ENCODE data around the gene TRIP12. TPM values are rescaled to one million over a fixed set of nuclear protein-coding genes. Genes with fewer than 3 reads are reported as not detected.

The TRIP12 gene
- total RNA-seq, 1 donor from 2014 or later, result 363 TPM

- H3K36me3 Mint-ChIP-seq (ENCODE audit: low read depth, unreplicated experiment), result peaks cover 10% of the 10 kb centered on the region
- H3K4me3 Mint-ChIP-seq (ENCODE audit: unreplicated experiment), result no peak overlapping the region
- DNase-seq (ENCODE audit: low spot score), result no peak
- peaks cover 9% of the 10 kb centered on the region for H3K4me1 Mint-ChIP-seq (ENCODE audit: unreplicated experiment)
- TF ChIP-seq CTCF (IDR thresholded peaks at IDR 0.05; ENCODE audit: unreplicated experiment), result no peak
- no peak overlapping the region for H3K27ac Mint-ChIP-seq (ENCODE audit: unreplicated experiment)
- no peaks in the 10 kb centered on the region for H3K27me3 Mint-ChIP-seq (ENCODE audit: unreplicated experiment)
- H3K9me3 Mint-ChIP-seq (ENCODE audit: unreplicated experiment), result no peaks in the 10 kb centered on the region
These were observed 50.7 kb downstream of the TRIP12 start for GRCh38 chr2:229870903-229871656.

- Mint-ChIP-seq H3K27me3 (ENCODE audit: unreplicated experiment) (no peaks in the 10 kb centered on the region), H3K27ac (ENCODE audit: unreplicated experiment) (peak overlapping the region; percentile 33), H3K9me3 (ENCODE audit: unreplicated experiment) (no peaks in the 10 kb centered on the region), H3K4me1 (ENCODE audit: unreplicated experiment) (peaks cover 7% of the 10 kb centered on the region), H3K36me3 (ENCODE audit: low read depth, unreplicated experiment) (peaks cover 10% of the 10 kb centered on the region), H3K4me3 (ENCODE audit: unreplicated experiment) (no peak overlapping the region)
- no peak for DNase-seq (ENCODE audit: low spot score)
- TF ChIP-seq CTCF (IDR thresholded peaks at IDR 0.05; ENCODE audit: unreplicated experiment), result no peak
These were observed 52.6 kb downstream of the TRIP12 start for GRCh38 chr2:229869226-229869625.

- Mint-ChIP-seq H3K36me3 (ENCODE audit: low read depth, unreplicated experiment) (peaks cover 10% of the 10 kb centered on the region), H3K9me3 (ENCODE audit: unreplicated experiment) (no peaks in the 10 kb centered on the region), H3K27me3 (ENCODE audit: unreplicated experiment) (no peaks in the 10 kb centered on the region), H3K4me1 (ENCODE audit: unreplicated experiment) (peaks cover 7% of the 10 kb centered on the region), H3K27ac (ENCODE audit: unreplicated experiment) (peak overlapping the region; percentile 33), H3K4me3 (ENCODE audit: unreplicated experiment) (no peak overlapping the region)
- DNase-seq (ENCODE audit: low spot score), result no peak
- TF ChIP-seq CTCF (IDR thresholded peaks at IDR 0.05; ENCODE audit: unreplicated experiment), result no peak
These were observed 53.0 kb downstream of the TRIP12 start for GRCh38 chr2:229868794-229869193.

GRCh38 chr2:229865033-229865432 lies 56.8 kb downstream of the TRIP12 start:
- Mint-ChIP-seq H3K27ac (ENCODE audit: unreplicated experiment) (no peak overlapping the region), H3K4me3 (ENCODE audit: unreplicated experiment) (no peak overlapping the region), H3K27me3 (ENCODE audit: unreplicated experiment) (no peaks in the 10 kb centered on the region), H3K36me3 (ENCODE audit: low read depth, unreplicated experiment) (peaks cover 5% of the 10 kb centered on the region), H3K9me3 (ENCODE audit: unreplicated experiment) (no peaks in the 10 kb centered on the region), H3K4me1 (ENCODE audit: unreplicated experiment) (peaks cover 4% of the 10 kb centered on the region)
- TF ChIP-seq CTCF (IDR thresholded peaks at IDR 0.05; ENCODE audit: unreplicated experiment), result no peak
- DNase-seq (ENCODE audit: low spot score), result no peak

- TF ChIP-seq CTCF (IDR thresholded peaks at IDR 0.05; ENCODE audit: unreplicated experiment), result no peak
- no peaks in the 10 kb centered on the region for H3K9me3 Mint-ChIP-seq (ENCODE audit: unreplicated experiment)
- H3K27me3 Mint-ChIP-seq (ENCODE audit: unreplicated experiment), result peaks cover 1% of the 10 kb centered on the region
- H3K36me3 Mint-ChIP-seq (ENCODE audit: low read depth, unreplicated experiment), result peaks cover 19% of the 10 kb centered on the region
- H3K4me3 Mint-ChIP-seq (ENCODE audit: unreplicated experiment), result no peak overlapping the region
- no peak for DNase-seq (ENCODE audit: low spot score)
- no peaks in the 10 kb centered on the region for H3K4me1 Mint-ChIP-seq (ENCODE audit: unreplicated experiment)
- no peak overlapping the region for H3K27ac Mint-ChIP-seq (ENCODE audit: unreplicated experiment)
These were observed 60.4 kb downstream of the TRIP12 start for GRCh38 chr2:229861431-229861830.

Data from endothelial cell (in vitro differentiated cells).